ENCODE data around the gene PTGER2. TPM values are rescaled to one million over a fixed set of nuclear protein-coding genes. Genes with fewer than 3 reads are reported as not detected.

Gene PTGER2
- total RNA-seq, 1 donor from 2014 or later, result 123 TPM

DNA sequence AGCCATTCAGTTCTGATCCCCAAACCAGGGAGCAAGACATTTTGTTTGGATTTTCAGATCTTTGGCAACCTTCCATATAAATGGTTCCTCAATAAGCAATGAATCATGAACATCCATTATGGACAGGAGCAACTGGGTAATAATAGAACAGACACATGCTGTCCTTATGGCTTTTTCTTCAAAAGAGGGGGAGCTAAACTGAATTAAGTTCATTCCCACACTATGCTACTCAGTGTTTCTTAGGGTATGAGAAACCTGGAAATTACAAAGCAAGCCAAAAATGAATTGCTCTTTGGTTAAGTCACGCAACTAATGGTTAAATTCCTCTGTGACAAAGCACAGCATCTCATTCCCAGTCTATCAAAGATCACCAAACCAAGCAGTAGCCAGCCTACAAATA lies 51.0 kb downstream of the PTGER2 start:
- intact Hi-C loops (cut with micrococcal nuclease), result no loop called here

DNA sequence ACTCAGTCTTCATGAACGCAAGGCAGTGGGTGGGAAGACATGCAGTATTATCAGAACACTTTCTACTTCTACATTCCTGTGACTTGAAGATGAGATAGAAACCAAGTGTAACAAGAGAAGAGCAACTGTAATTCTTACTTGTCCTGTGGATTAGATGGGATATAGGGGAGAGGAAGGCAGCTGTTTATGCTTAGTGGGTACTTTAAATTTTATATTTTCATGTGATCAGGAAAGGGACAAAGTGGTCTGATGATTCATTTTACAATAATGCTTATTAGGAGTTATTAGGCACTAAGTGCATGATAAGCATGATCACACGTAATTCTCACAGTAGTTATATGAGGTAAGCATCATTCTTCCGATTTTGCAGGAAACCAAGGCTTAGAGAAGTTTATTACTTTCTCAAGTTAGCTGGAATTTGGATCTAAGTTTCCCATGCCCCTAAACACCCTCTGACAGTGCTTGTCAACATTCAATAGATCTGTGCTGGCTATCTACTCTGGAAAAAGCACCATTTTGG lies 52.7 kb downstream of the PTGER2 start:
- intact Hi-C loops (cut with micrococcal nuclease), result no loop called here

GRCh38 chr14:52369305-52369801 lies 55.2 kb downstream of the PTGER2 start:
- intact Hi-C loops (cut with micrococcal nuclease), result no loop called here

DNA sequence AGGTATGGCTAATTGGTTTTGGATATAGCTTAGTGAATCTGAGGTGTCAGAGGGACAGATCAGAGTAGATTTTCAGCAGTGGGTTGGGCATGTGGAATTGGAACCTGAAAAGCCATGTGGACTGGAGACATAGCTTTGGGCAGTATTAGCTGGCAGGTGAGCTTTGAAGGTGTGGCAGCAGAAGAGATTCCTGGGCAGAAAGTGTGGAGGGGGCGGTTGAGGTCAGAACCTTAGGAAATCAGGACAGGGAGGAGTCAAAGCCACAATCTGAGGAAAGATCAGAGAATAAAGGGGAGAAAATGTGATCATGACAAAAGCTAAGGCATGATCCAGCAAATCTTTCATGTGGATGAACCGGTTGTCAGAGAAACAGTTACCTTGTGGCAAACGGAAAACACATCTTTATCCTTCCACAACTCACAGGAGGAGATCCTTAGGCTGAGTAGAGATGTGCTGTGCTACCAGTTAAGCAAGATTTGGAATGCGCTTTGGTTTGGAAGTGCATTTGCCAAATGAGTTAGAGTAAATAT lies 56.4 kb downstream of the PTGER2 start:
- intact Hi-C loops (cut with micrococcal nuclease), result no loop called here

DNA sequence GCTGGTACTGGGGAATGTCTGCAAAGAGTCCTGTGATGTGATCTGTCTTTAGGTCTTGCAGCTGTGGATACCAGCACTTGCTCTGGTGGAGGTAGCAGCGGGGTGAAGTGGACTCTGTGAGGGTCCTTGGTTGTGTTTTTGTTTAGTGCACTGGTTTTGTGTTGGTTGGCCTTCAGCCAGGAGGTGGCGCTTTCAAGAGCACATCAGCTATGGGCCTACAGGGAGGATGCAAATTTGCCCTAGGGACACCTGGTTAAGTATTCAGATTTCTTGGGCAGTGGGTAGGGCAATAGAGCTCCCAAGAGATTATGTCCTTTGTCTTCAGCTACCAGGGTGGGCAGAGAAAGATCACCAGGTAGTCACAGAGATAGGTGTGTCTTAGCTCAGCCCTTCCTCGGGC lies 63.8 kb downstream of the PTGER2 start:
- intact Hi-C loops (cut with micrococcal nuclease), result no loop called here

Other genes with a start within 250 kb of the PTGER2 start
- 0.36 and 0.82 TPM in 2 replicates for gene NID2, start 245.3 kb upstream of the PTGER2 start, total RNA-seq
- 0.66 TPM in 2 replicates for gene PTGDR, start 46.6 kb upstream of the PTGER2 start, total RNA-seq
- 8.1 and 9.7 TPM in 2 replicates for gene TXNDC16, start 238.2 kb downstream of the PTGER2 start, total RNA-seq
- 0.34 and 0.50 TPM in 2 replicates for gene GPR137C, start 238.5 kb downstream of the PTGER2 start, total RNA-seq

All from T-helper 2 cell treated with Interferon-gamma antibody and Interleukin-4, amounts not matched to agents 100 ng/mL and 5 ng/mL, for 36 hours (primary cell).